NCI-H510A treated with DMSO at 0.1 percent for 48 hours (cell line): ENCODE results near the gene MRPL33.

Source experiments
- DNase-seq: peaks from one replicate; lab custom pipeline; 2025; lab: John Stamatoyannopoulos, UW

MRPL33 gene

GRCh38 chr2:27808984-27809383, 37.5 kb downstream of the MRPL33 start:
- no peak for DNase-seq

- DNase-seq: no peak
These were observed 38.3 kb downstream of the MRPL33 start for GRCh38 chr2:27809761-27810241.

DNA sequence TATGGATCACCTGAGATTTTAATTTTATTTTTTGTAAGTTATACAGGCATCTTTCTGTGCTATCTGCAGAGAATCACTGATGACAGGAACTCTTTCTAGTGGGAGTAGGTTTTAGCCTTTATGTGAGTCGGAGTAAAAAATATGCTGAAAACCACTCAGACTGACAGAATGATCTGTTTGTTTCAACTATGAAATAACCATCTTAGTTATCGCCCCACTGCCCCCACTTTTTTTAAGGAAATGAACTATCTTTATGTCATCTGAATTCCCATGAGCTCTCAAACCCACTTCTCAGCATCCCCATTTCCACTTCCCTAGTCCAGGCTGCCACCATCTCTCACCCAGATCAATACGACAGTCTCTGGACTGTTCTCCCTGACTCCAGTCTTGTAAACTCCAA, 38.9 kb downstream of the MRPL33 start:
- no peak for DNase-seq

GRCh38 chr2:27811768-27812167, 40.2 kb downstream of the MRPL33 start:
- DNase-seq: no peak

GRCh38 chr2:27814758-27815157, 43.2 kb downstream of the MRPL33 start:
- DNase-seq: no peak

- DNase-seq: no peak
These were observed 44.4 kb downstream of the MRPL33 start for GRCh38 chr2:27815860-27816438.

- DNase-seq: no peak
These were observed 50.5 kb downstream of the MRPL33 start for GRCh38 chr2:27822049-27822448.

GRCh38 chr2:27823135-27823534, 51.6 kb downstream of the MRPL33 start:
- no peak for DNase-seq

- DNase-seq: no peak
These were observed 52.0 kb downstream of the MRPL33 start for GRCh38 chr2:27823569-27823968.

GRCh38 chr2:27824401-27824800, 52.9 kb downstream of the MRPL33 start:
- DNase-seq: no peak

DNA sequence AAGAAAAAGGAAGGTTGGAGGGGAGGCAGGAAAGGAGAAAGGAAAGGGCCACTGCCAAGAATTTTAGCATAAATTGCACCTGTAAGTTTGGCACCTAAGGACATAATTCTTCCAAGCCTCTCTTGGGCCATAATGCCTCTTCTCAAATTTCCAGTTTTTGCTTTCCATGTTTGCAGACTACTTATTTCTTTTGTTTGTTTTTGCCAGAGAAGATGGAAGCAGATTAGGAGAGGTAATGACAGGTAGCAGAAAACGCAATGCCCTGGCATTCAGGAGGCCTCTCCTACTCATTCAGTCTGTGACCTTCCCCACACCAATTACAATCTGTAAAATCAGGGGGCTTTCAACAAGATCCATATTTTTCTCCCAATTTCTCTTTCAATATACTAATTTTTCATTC, 56.8 kb downstream of the MRPL33 start:
- peak; percentile 71 for DNase-seq
